LHCN-M2 (cell line): Measurements from ENCODE around the gene INSIG1. TPM values are rescaled to one million over a fixed set of nuclear protein-coding genes. Genes with fewer than 3 reads are reported as not detected.
A peak's percentile ranks its signal among the peaks of the same experiment; 100 is the strongest.

Source experiments
- DNase-seq: peaks from one replicate; pipeline ENCODE4 v3.0.0-alpha.2; 2012; ENCODE audit warnings: low read depth
- total RNA-seq: library from RNA; depleted of rRNA; stranded (reverse); fragments of >200 nt; gene quantifications from 2 replicates; pipeline ENCODE4 v1.2.3, GENCODE V29; 2014

Gene INSIG1
- total RNA-seq, 1 experiment from 2014 or later = 105 TPM

- DNase-seq = no peak
These were observed 3.2 kb downstream of the INSIG1 start for GRCh38 chr7:155300641-155301452.

GRCh38 chr7:155303039-155303593 is 5.4 kb downstream of the INSIG1 start:
- DNase-seq = no peak

GRCh38 chr7:155303897-155304296 is 6.2 kb downstream of the INSIG1 start:
- DNase-seq = no peak

GRCh38 chr7:155305231-155305904 is 7.7 kb downstream of the INSIG1 start:
- DNase-seq = no peak

GRCh38 chr7:155306673-155307470 is 9.2 kb downstream of the INSIG1 start:
- DNase-seq = no peak

- no peak for DNase-seq
These were observed 10.8 kb downstream of the INSIG1 start for GRCh38 chr7:155308330-155309020.

- no peak for DNase-seq
These were observed 11.3 kb downstream of the INSIG1 start for GRCh38 chr7:155309021-155309338.

GRCh38 chr7:155310425-155311114 is 12.9 kb downstream of the INSIG1 start:
- no peak for DNase-seq

GRCh38 chr7:155311826-155312537 is 14.3 kb downstream of the INSIG1 start:
- DNase-seq = no peak

GRCh38 chr7:155312633-155313032 is 15.0 kb downstream of the INSIG1 start:
- no peak for DNase-seq

GRCh38 chr7:155313096-155313495 is 15.4 kb downstream of the INSIG1 start:
- no peak for DNase-seq

- no peak for DNase-seq
These were observed 18.3 kb downstream of the INSIG1 start for GRCh38 chr7:155315977-155316376.

- no peak for DNase-seq
These were observed 18.9 kb downstream of the INSIG1 start for GRCh38 chr7:155316427-155317113.

GRCh38 chr7:155317114-155317434 is 19.4 kb downstream of the INSIG1 start:
- DNase-seq = no peak

- no peak for DNase-seq
These were observed 20.6 kb downstream of the INSIG1 start for GRCh38 chr7:155318245-155318644.

- peak; percentile 19 for DNase-seq
These were observed 24.9 kb downstream of the INSIG1 start for GRCh38 chr7:155322530-155322929.

GRCh38 chr7:155323001-155323638 is 25.4 kb downstream of the INSIG1 start:
- DNase-seq = peak; percentile 20

- no peak for DNase-seq
These were observed 26.6 kb downstream of the INSIG1 start for GRCh38 chr7:155324012-155324917.
